OCI-LY1 (cell line): ENCODE data around the gene TOB1.

Experiments
- CTCF ChIP-seq: fragments of 200-600 bp; sonication (generic), shearing (Covaris generic); IDR thresholded peaks from 2 replicates; pipeline ENCODE4 v1.5.1; 2017; ENCODE audit warnings: mild to moderate bottlenecking, antibody characterized with exemption, low read length, moderate library complexity, mixed read lengths
- EZH2 ChIP-seq: fragments of 200-600 bp; sonication (generic), shearing (Covaris generic); IDR thresholded peaks from 2 replicates; pipeline ENCODE4 v1.8.0; 2017; ENCODE audit warnings: borderline replicate concordance, mixed run types, mild to moderate bottlenecking, antibody characterized with exemption, low read length, moderate library complexity, mixed read lengths

GRCh38 chr17:50913120-50913519 is 47.0 kb upstream of the TOB1 start:
- no peak for TF ChIP-seq CTCF
- TF ChIP-seq EZH2 = no peak
